Kidney capillary endothelial cell (primary cell): ENCODE results near the gene KCNMB1.

Experiments used
- DNase-seq: peaks from one replicate; pipeline ENCODE4 v3.0.0-alpha.2; 2018; ENCODE audit warnings: low spot score

The KCNMB1 gene, protein sequence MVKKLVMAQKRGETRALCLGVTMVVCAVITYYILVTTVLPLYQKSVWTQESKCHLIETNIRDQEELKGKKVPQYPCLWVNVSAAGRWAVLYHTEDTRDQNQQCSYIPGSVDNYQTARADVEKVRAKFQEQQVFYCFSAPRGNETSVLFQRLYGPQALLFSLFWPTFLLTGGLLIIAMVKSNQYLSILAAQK

DNA sequence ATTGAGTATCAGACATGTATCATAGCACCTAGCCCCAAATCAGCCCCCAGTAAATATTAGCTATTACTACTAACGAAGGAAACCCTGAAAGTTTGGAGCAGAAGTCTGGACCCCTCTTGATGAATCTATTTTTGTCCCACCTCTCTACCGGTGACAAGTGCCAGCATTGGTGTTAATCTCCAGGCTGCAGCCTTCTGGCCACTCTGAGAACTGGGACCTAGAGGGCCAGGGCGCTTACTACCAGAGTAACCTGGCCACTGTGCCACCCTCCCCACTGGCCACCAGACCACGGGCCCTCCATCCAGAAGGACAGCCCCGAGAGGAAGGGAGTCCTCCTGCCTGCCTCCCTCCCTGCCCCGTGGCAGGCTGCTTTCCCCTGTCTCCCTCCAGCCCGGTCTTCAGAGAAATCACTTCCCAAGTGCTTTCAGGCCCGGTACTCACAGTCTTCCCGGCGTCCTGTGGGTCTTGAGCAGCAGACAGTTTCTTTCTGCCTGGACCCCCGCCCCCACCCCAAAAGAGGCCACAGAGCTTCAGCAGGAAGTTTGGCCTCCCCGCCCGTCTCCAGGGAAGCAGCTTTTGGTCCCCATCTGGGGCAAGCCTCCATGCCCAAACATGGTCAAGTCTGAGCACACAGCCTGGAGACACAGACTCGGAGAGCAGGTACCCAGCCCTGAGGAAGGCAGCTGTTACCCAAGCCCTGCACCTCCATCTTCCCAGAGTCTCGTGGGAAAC lies at the start of gene KCNMB1:
Gene KCNMB1 (minus strand): TSS at position 550 of the 732 bp plus-strand sequence. CDS start 3,920 bp downstream, outside the sequence.
- DNase-seq = peak; percentile 4

DNA sequence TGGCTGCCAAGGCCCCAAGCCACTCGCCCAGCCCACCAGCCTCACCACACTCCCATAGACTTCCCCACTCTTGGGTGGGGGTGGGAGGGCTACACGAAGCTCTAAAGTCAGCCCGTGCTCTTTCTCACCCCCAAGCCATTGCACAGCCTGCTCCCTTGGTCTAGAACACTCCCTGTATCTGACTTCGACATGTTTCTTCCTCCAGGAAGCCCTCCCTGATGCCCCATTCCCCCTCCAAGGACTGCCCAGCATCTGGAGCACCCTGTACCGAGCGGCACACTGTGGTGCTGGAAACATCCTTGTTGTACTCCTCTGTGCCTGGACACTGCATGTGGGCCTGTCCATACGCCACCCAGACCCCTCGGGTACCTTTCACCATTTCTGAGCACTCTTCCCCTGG lies 49.4 kb upstream of the KCNMB1 start:
- DNase-seq = no peak

DNA sequence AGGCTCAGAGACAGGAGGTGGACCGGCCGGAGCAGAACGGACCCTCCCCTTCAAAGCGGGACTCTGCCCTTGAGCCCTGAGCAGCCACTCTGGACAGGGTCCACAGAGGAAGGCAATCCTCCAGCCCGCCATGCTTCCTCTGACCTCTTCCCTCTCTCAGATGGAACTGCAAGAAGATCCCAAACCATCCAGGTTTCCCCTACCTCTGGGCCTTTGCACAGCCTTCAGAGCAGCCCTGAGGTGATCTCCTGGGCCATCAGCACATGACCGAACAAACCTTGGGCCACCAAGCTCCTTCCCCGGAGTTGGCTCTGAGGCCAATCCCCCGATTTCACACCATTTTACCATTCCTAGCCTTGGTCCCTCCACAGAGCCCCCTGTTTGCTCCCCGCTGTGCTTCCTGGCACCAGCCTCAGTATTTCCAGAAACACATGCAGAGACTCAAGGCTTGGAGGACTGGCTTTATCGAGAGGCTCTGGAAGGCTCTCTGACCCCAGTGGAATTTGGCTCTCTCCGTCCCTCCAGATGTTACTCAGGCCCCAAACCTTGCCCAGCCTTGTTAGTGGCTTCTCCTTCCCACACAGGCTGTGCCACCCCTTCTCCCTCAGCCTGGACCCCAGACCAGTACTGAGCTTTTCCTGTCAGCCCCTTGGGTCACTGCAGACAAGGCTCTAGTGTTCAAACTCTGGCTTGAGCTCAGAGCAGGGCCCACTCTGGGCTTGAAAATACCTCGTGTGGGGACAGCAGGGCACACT lies 48.6 kb upstream of the KCNMB1 start:
- no peak for DNase-seq

DNA sequence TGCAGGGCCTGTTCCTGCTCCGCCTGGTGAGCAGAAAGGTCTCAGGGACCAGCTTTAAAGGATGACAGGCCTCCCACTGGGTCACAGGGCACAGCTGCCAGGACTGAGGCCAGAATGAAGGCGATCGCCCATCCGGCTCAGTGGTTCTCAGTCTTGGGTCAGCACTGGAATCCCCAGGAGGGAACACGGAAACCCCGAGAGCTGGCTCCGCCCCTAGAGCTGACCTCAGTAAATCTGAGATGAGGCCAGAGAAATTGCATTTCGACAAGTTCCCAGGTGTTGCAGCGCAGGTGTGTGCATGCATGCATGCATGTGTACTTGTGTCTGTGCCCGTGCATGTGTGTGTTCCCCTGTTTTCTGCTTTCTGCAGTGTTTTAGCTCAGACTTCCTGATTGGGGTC lies 47.2 kb upstream of the KCNMB1 start:
- no peak for DNase-seq

DNA sequence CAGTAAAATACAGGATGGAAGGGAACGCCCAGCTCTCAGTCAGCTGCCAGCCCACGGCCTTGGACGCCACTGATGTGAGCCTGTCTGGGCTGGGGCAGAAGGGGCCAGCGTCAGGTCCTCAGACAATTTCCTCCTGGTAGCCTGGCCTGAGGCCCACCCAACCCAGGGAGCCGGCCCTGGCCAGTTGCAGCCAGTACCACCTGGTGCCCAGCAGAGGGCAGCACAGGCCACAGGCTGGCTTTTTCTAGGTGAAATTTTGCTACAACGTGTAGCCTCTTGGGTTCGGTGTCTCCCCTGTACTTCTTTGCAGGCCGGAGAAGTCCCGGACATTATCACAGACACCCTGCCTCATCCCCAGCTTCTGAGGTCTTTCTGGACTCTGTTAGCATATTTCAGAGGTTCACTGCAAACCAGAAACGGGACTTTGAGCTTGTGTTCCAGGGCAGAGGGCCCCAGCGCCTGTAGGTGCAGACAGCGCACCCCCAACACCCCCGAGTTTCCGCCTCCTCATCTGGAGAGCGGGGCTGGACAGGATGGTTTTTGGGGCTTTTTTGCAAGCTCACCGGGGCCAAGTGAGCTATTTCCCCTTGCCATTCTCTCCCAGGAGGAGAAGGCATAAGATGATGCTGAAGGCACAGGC lies 45.9 kb upstream of the KCNMB1 start:
- DNase-seq = peak; percentile 53

DNA sequence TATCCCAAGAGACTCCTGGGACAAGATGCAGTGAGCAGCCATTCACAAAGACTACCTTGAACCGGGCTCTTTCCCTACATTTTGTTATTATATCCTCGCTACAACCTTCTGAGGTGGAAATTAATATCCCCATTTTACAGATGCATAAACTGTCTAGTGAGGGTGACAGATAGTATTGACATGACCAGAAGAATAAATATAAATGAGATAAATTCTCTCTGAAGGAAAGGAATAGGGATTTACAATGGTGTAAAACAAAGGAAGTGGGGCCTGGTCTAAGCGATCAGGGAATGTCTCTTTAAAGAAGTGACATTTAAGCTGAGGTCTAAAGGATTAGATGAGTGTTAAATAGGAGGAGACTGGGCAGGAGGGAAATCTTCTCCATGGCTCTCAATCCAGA lies 43.5 kb upstream of the KCNMB1 start:
- no peak for DNase-seq

DNA sequence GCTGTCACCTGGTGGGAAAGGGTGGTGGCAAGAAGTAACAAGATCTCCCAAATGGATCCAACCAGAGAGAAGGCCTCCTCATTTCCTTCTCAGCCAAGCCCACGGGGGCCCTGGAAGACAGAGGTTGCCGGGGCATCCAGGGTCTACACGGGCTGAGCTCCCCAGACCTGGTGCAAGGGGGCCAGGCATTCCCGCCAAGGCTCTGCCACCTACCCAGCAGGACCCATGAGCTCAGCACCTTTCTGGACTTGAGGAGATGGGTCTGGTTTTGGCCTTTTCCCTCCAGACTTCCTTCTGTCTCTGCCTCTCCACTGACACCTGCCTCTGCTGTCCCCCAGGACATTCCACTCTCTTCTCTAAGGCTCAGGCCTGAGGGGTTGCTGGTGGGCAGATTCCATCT lies 42.4 kb upstream of the KCNMB1 start:
- DNase-seq = no peak

DNA sequence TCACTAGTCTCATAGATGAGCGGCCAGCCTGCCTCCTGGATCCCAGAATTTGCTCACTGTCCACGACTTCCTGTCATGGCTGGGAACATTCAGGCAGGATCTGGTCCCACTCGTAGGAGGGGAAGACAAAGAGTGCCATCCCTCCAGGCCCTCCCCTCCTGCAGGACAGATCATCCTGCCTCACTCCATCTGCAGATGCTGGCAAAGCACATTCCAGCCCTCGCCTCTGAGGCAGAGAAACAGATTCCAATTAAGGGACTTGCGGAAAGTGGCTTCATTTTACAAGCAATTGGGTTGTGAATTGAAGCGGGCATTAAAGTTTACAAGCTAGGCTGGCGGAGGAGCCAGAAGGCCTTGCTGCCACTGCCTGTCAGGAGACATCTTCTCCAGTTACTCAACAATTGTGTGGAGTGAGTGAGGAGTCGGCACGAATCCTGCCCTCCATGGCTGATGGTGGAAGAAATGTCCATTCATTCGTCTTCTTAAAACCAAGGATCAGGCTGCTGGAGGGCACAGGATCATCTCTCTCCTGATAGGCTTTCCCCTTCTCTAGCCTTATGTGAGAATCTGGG lies 41.8 kb upstream of the KCNMB1 start:
- no peak for DNase-seq

DNA sequence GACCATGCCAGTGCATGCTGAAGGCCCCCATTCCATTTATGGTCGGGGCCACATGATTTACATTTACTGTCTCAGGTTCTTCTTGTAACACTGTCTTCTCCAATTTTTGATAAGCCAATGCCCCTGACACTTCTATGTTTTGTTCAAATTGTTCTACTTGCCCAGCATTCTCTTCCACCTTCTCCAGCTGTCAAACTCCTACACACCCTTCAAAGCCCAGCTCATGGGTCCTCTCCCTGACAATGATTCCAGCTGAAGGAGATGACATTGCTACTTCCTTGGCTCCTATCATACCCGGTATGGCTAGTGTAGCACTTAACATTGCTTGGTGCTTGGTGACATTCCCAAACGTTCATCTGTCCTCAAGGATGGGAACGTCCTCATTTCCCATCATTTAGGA lies 41.1 kb upstream of the KCNMB1 start:
- no peak for DNase-seq

DNA sequence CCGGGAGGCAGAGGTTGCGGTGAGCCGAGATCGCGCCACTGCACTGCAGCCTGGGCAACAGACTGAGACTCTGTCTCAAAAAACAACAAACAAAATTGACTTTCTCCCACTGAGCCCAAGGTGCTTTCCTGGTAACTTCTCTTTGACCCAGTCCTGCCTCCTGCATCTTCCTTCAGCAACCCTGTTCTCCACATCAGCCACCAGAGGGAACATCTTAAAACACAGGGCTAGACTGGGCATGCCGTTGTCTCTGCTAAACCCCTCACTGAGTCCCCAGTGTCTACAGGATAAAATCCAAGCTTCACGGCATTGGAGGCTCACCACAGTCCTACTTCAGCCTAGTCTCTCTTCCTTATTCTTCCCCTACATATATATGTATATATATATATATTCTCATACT lies 39.8 kb upstream of the KCNMB1 start:
- DNase-seq = no peak

DNA sequence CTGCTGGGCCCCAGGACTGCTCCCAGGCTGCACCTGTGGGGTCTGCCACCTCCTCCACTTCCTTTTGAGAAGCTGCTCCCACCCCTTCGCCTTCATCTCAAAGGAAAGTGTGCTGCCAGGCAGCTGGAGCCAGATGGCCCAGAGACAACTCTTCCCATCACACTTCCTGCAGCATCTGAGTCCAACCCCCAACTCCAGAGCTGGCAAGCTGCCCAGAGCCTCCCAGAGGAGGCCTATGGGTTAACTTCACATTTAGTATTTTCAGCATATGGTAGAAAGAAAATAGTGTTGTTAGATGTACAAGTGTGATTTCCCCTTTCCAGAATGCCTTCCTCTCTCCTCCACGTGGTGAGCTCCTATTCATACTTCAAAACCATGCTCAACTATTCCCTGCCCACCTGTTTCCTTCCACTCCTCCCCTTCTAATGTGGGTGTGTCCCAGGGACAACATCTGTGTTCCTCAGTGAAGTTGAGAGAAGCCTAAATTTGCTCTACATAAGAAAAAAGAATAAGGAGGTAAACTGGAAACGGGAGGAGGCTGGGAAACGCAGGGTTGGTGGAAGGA lies 38.6 kb upstream of the KCNMB1 start:
- no peak for DNase-seq

DNA sequence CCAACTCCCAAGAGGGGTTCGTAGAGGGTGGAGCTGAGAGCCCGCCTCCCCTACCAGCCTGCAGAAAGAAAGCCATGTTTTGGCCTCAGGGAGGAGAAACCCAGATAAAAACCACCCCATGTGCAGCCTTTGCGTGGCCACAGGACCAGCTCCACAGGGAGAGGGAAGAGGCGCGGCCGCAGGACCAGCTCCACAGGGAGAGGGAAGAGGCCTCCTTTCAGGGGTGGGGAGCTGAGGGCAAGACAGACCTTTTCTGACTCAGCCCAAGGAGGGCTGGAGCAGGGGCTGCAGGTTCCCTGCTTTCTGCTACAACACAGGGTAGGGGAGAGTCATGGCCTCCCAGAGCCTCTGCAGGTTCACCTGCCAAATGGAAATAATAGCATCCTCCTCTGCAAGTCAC lies 37.6 kb upstream of the KCNMB1 start:
- DNase-seq = no peak

DNA sequence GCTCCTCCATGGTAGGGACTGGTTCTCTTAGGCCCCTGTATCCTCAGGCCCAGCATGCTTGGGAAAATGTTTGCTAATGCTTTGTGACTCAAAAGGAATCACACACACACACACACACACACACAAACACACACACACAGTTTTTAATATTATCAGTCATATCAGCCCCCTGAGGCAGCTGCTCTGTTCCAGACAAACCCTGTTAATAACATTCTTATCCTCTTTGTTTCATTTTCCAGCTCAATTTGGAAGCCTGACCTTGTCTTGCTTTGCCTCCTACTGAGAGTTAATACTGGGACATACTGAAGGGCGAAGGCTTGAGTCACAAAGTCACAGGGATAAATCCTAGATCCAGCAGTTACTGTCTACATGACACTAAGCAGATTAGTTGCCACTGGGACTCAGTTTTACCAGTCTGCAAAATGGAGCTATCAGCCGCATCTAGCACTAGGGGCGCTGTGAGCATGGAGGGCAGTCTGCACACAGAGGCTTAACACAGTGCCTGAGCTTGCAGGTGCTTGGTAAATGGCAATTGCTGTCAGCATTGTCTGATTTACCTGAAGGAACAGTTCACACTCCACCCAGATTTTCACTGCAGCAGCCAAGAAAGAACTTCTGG lies 37.1 kb upstream of the KCNMB1 start:
- DNase-seq = no peak

DNA sequence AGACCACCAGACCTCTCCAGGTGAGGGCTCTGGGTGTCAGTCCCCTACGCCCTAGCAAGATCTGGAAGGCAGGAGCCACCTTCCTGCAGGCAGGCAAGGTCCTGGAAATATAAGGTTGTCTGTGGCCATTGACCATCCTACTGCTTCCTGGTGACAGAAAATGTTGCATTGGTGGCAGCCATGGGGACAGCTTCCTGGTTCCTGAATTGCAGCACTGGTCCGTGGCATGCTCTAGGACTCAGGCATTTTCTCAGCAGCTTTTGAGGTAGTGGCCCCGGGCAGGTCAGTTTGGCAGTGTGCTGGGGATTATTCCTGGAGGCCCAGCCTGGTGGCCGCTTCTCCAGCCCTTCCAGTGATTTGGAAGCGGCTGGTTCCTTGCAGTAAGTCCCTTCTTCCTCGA lies 36.6 kb upstream of the KCNMB1 start:
- no peak for DNase-seq

DNA sequence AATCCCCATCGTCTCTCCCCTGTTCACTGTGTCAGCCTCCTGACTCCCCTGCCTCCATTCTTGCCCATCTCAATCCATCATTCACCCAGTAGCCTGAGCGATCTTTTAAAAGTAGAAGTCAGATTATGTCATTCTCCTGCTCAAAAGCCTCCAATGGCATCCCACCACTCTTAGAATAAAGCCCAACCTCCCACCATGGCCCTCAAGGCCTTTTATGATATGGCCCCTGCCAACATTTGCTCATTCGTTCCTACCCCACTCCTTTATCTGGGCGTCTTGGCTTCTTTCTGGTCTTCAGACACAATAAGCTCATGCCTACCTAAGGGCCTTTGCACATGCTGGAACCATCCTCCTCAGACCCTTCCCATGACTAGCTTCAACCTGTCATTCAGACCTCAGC lies 35.5 kb upstream of the KCNMB1 start:
- DNase-seq = no peak

DNA sequence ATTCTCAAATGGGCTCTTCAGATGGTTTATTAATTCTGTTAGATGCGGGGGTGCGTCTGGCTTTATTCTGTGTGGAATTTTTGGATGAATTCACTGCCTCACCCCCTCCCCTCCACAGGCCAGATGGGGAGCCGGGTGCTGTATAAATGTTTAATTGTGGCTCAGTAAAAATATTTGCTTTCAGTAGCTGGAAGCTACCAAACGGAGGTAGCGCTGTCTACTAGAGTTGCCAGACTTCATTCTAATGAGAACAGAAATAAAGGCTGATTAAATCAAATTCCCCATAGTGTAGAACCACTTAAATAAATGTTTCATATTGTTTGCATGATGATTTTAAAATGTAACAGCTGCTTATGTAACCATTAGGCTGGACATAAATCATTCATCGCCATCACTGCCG lies 34.5 kb upstream of the KCNMB1 start:
- DNase-seq = no peak

DNA sequence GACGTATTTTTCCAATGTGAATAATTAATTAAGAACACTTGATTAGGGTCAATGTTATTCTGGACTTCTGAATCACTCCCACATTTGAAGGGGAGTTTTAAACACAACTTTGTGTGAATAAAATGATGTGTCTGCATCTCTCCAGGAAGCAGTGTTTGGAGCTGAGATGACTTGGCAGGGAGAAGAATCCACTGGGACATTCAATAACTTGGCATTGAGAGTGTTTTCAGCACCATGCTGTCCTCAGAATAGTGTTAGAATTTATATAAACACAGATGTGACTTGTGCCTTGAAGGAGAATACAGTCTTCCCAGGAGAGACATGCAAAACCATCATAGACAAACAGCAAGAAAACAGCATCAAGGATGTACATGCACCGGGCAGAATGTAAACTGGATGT lies 32.7 kb upstream of the KCNMB1 start:
- no peak for DNase-seq

DNA sequence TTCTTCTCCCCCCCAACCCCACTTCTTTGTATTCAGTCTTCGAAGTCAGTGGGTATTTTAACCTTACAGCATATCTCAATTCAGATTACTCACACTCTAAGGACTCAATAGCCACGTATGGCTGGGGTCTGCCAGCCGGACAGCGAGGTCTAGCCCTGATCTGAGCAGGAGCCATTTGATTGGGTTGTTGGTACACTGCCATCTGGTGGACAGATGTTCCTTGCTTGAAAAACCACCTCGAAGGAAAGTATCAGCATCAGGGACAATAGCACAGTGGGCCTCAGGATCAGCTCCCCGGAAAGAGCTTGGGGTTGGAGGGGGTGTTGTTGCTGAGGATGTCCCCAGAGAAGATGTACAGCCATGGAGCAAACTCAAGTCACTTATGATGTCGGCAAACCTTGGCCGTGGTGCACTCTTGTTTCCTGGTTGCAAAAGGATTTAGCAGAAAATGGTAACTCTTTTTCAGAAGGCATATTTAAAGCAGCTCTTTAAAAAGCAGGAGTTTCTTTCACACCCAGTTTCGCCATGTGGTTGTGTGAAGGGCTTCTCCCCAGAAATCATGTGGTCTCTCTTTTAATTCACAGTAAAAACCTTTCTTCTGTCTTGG lies 31.7 kb upstream of the KCNMB1 start:
- DNase-seq = peak; percentile 65

DNA sequence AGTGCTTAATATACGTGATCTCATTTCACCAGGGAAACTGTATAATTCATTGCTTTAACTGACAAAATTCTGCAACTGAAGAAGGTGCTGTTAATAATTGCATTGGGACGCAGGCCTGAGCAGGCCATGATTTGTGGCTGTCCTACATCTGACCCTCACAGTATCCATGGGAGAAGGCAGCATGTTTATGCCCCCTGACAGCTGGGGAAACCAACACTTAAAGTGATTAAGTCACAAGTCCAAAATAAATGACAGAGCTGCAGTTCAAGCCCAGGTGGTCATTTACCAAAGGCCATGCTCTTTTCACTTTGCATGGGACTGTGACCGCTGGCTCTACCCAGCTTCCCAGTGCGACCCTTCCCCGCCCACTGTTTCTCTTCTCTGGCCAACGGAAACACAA lies 30.5 kb upstream of the KCNMB1 start:
- no peak for DNase-seq

DNA sequence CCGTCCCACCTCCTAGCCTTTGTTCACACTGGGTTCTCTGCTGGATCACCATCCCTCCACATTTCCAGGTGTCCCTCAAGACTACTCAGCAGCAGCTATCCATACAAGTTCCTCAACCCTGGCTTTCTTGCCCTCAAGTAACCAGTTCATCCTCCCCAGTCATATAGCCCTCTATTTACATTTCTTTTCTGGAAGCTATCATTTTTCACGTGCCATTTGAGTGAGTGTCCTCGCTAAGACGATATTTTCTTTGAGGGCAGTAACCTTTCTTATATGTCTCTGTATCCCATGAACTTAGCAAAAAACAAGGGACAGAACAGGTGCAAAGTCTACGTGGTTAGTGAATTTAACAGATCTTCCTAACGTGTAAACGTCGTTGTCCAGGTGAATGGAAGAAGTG lies 29.6 kb upstream of the KCNMB1 start:
- no peak for DNase-seq

DNA sequence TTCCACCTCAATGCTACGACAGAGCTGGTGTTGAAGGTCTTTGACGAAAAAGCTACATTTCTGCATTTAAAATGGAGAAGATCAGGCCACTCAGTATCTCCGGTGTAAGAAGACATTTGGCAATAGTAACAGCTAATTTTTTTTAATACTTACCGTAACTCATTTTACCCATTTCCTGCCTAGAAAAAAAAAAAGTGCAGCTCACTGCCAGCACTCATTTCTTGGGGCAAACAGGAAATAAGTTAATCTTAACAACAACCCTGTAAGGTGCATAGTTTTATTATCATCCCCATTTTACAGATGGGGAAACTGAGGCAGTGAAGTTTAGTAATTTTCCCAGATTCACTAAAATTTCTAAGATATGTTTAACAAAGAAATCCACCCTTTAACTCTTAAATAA lies 27.4 kb upstream of the KCNMB1 start:
- DNase-seq = no peak
